ENCODE measurements around the gene CFAP20DC. TPM values are rescaled to one million over a fixed set of nuclear protein-coding genes. Genes with fewer than 3 reads are reported as not detected.
"Not testable (repeated sequence)": the region's sequence is repeated elsewhere in the genome, so short reads cannot be mapped to it uniquely, and the experiment has no call there.

Gene CFAP20DC
- total and polyA plus RNA-seq, 2 experiments from 2014 or later = 7.4 to 11.4 TPM

DNA sequence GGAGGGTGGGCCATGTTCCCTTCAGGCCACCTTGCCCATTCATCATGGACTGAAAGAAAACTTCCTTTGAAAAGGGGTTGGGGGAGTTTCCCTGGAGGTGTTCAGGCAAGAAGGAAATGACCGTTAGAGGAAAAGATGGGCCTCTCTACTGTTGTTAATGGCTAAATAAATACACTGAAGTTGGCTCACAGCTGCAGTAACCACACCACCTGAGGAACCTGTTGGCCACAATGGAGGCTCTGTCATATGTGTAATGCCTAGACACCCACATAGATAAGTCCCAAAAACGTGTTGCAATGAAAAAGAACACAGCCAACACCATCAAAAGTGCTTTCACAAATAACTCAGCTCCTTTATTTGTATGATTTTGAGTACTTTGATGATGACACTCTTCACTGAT, 345.1 kb downstream of the CFAP20DC start (continued):
- no peak for TF ChIP-seq ZNF114 (CRISPR knock-in tag; IDR thresholded peaks at IDR 0.05)
- no peak for TF ChIP-seq REST (IDR thresholded peaks at IDR 0.05; ENCODE audit: unreplicated experiment)
- no peak for TF ChIP-seq EZH2phosphoT487 (IDR thresholded peaks at IDR 0.05; ENCODE audit: unreplicated experiment)
- TF ChIP-seq STAT1 (IDR thresholded peaks at IDR 0.05; ENCODE audit: unreplicated experiment) = no peak
- no peak for TF ChIP-seq NANOG (IDR thresholded peaks at IDR 0.05; ENCODE audit: borderline replicate concordance)
- no peak for TF ChIP-seq ETS1 (IDR thresholded peaks at IDR 0.05)

DNA sequence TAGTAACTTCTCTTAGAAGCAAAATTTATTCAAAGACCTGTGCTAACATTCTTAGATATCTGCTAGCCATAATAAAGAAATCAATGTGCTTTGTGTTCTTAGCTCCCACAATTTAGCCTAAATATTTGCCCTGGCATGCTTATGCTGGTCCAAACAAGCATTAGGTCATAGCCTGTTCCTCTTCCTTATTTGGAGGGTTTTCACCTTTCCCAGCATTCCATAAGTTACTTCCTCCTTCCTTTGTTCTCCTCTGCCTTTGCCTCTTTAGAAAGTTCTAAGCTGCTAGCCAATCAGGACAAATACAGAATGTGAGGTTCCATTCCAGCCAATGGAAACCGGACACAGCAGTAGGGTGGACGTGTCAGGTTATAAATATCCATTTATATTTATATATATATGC, 345.5 kb downstream of the CFAP20DC start:
- H4K20me1 ChIP-seq (replicated peaks; ENCODE audit: insufficient read depth); H3K27me3 Mint-ChIP-seq (ENCODE audit: insufficient read depth, low read depth, poor library complexity); H3K27me3 ChIP-seq (ENCODE audit: insufficient read depth); ATAC-seq; H3K36me3 Mint-ChIP-seq (ENCODE audit: low read depth); H3K27ac ChIP-seq (ENCODE audit: low read depth); H3K27ac Mint-ChIP-seq; H3K36me3 ChIP-seq (ENCODE audit: insufficient read depth); H3K4me1 Mint-ChIP-seq; H3K79me2 ChIP-seq (replicated peaks; ENCODE audit: insufficient read depth); H3K4me3 Mint-ChIP-seq; H3K4me3 ChIP-seq; H3K4me2 ChIP-seq; H2AFZ ChIP-seq; H3K9me3 Mint-ChIP-seq; H3K4me1 ChIP-seq (ENCODE audit: insufficient read depth); H3F3A ChIP-seq (replicated peaks; ENCODE audit: low read depth); DNase-seq (ENCODE audit: low spot score): not testable (repeated sequence)
- H3K9me2 ChIP-seq (ENCODE audit: insufficient read depth) = peaks cover 21% of the 10 kb centered on the region

DNA sequence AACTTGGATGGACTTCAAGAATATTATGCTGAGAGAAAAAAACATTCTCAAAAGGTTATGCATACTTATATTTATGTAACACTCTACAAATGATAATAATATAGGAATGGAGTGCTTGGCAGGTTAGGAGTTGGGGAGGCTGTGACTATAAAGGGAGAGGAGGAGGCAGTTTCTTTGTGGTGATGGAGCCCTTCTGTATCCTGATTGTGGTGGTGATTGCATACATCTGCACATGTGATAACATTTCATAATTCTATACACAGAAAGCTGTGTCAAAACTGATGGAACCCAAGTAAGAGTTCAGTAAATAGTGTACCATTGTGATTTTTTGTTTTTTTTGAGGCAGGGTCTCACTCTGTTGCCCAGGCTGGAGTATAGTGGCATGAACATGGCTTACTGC, 351.6 kb downstream of the CFAP20DC start:
- H3K4me1 ChIP-seq (ENCODE audit: insufficient read depth) = no peaks in the 10 kb centered on the region
- no peaks in the 10 kb centered on the region; the same call in 1 of the 2 replicates for H3K36me3 ChIP-seq (ENCODE audit: insufficient read depth)
- TF ChIP-seq JUNB (IDR thresholded peaks at IDR 0.05; ENCODE audit: unreplicated experiment) (no peak), EZH2phosphoT487 (IDR thresholded peaks at IDR 0.05; ENCODE audit: unreplicated experiment) (no peak), ZNF331 (CRISPR knock-in tag; IDR thresholded peaks at IDR 0.05; ENCODE audit: low read depth) (no peak)
- no peaks in the 10 kb centered on the region for H3K27me3 ChIP-seq (ENCODE audit: insufficient read depth)
- H3K27ac ChIP-seq (ENCODE audit: low read depth) = no peak overlapping the region
- H3K4me1 Mint-ChIP-seq = no peaks in the 10 kb centered on the region
- no peak overlapping the region for H2AFZ ChIP-seq
- no peak for DNase-seq (ENCODE audit: low spot score)
- H3K4me3 ChIP-seq = no peak overlapping the region
- no peak overlapping the region for H3K4me2 ChIP-seq
- H4K20me1 ChIP-seq (replicated peaks; ENCODE audit: insufficient read depth) = no peaks in the 10 kb centered on the region
- H3K36me3 Mint-ChIP-seq (ENCODE audit: low read depth) = peaks cover 13% of the 10 kb centered on the region; the same call in 2 of the 3 replicates
- no peak overlapping the region for H3K27ac Mint-ChIP-seq
- no peaks in the 10 kb centered on the region for H3K79me2 ChIP-seq (replicated peaks; ENCODE audit: insufficient read depth)
- H3K27me3 Mint-ChIP-seq (ENCODE audit: insufficient read depth, low read depth, poor library complexity) = no peaks in the 10 kb centered on the region
- H3F3A ChIP-seq (replicated peaks; ENCODE audit: low read depth) = no peaks in the 10 kb centered on the region
- ATAC-seq = no peak
- H3K9me2 ChIP-seq (ENCODE audit: insufficient read depth) = peaks cover 26% of the 10 kb centered on the region
- H3K9me3 Mint-ChIP-seq = peaks cover 29% of the 10 kb centered on the region
- H3K4me3 Mint-ChIP-seq = no peak overlapping the region
